ENCODE results near the gene IPMK. TPM values are rescaled to one million over a fixed set of nuclear protein-coding genes. Genes with fewer than 3 reads are reported as not detected.

IPMK gene
- total RNA-seq, 1 experiment from 2014 or later = 11.1 TPM

DNA sequence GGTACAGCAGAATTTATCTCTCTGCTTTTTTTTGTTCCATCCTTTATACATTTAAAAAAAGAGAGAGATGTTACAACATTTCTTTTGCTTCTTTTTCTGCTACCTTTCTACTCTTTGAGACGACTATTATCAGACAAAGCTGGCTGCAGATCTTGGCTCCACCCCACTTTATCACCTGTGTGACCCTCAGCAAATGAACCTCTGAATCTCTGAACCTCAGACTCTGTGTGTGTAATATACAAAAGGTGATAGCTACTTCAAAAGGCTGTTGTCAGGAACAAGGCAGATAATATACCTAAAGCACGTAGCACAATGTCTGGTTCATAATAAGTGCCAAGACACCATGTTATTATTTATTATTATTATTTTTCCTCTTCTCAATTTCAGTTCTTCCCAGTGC is 34.6 kb upstream of the IPMK start:
- Histone ChIP-seq H3K4me1 (replicated peaks; ENCODE audit: insufficient read depth) (peaks cover 6% of the 10 kb centered on the region; the same call in 1 of the 2 replicates), H3K27me3 (ENCODE audit: insufficient read depth, low read depth) (no peaks in the 10 kb centered on the region), H3K4me3 (no peak overlapping the region), H3K79me2 (ENCODE audit: low read depth) (no peaks in the 10 kb centered on the region), H3K4me2 (no peak overlapping the region), H3F3A (ENCODE audit: insufficient read depth, low read depth) (no peaks in the 10 kb centered on the region; the same call in 1 of the 2 replicates), H3K9me2 (ENCODE audit: insufficient read depth) (no peaks in the 10 kb centered on the region), H2AFZ (no peak overlapping the region), H3K36me3 (ENCODE audit: low read depth) (no peaks in the 10 kb centered on the region), H3K27ac (no peak overlapping the region), H4K20me1 (ENCODE audit: insufficient read depth) (no peaks in the 10 kb centered on the region; the same call in 1 of the 2 replicates), H3K9me3 (ENCODE audit: insufficient read depth, low read depth) (no peaks in the 10 kb centered on the region)
- TF ChIP-seq, protein P1, sequence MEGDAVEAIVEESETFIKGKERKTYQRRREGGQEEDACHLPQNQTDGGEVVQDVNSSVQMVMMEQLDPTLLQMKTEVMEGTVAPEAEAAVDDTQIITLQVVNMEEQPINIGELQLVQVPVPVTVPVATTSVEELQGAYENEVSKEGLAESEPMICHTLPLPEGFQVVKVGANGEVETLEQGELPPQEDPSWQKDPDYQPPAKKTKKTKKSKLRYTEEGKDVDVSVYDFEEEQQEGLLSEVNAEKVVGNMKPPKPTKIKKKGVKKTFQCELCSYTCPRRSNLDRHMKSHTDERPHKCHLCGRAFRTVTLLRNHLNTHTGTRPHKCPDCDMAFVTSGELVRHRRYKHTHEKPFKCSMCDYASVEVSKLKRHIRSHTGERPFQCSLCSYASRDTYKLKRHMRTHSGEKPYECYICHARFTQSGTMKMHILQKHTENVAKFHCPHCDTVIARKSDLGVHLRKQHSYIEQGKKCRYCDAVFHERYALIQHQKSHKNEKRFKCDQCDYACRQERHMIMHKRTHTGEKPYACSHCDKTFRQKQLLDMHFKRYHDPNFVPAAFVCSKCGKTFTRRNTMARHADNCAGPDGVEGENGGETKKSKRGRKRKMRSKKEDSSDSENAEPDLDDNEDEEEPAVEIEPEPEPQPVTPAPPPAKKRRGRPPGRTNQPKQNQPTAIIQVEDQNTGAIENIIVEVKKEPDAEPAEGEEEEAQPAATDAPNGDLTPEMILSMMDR (conservative IDR thresholded peaks at IDR 0.05) = no peak
- TF ChIP-seq EZH2 (IDR thresholded peaks at IDR 0.05; ENCODE audit: low read depth) = no peak
- no TSS peak for BruUV-seq (replicated peaks)
- CTCF ChIA-PET = no interaction called here
- intact Hi-C loops (cut with micrococcal nuclease; ENCODE audit: unreplicated experiment) = no loop called here
- no peak for DNase-seq
- POLR2A ChIA-PET (ENCODE audit: unreplicated experiment) = no interaction called here

DNA sequence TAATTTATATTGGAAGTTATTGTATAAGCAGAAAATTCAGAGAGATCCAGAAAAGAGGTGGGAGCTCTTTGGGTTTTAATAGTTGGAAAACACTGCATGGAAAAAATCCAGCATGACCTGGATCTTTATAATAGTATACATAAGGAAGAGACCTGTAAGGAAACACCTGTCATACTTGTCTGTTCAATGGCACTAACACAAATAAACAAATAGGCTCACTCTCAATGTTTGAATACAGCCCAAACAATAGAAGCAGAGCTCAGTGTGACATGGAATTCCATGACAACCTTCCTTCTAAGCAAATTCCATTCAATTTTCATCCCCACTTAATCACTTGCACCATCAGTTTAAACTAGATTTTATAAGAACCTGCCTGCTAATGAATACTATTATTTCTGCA is 33.0 kb upstream of the IPMK start:
- Histone ChIP-seq H4K20me1 (ENCODE audit: insufficient read depth) (no peaks in the 10 kb centered on the region; the same call in 1 of the 2 replicates), H3K27me3 (ENCODE audit: insufficient read depth, low read depth) (no peaks in the 10 kb centered on the region), H3K36me3 (ENCODE audit: low read depth) (no peaks in the 10 kb centered on the region), H3K9me3 (ENCODE audit: insufficient read depth, low read depth) (no peaks in the 10 kb centered on the region), H3K4me1 (replicated peaks; ENCODE audit: insufficient read depth) (peaks cover 5% of the 10 kb centered on the region; the same call in 1 of the 2 replicates), H3K4me3 (no peak overlapping the region), H3K9me2 (ENCODE audit: insufficient read depth) (no peaks in the 10 kb centered on the region), H3K79me2 (ENCODE audit: low read depth) (no peaks in the 10 kb centered on the region), H3F3A (ENCODE audit: insufficient read depth, low read depth) (no peaks in the 10 kb centered on the region; the same call in 1 of the 2 replicates), H3K4me2 (no peak overlapping the region), H3K27ac (no peak overlapping the region), H2AFZ (no peak overlapping the region)
- intact Hi-C loops (cut with micrococcal nuclease; ENCODE audit: unreplicated experiment) = no loop called here
- TF ChIP-seq, protein P1 (conservative IDR thresholded peaks at IDR 0.05) = no peak
- TF ChIP-seq EZH2 (IDR thresholded peaks at IDR 0.05; ENCODE audit: low read depth) = no peak
- POLR2A ChIA-PET (ENCODE audit: unreplicated experiment) = interaction anchor here (1.0 kb wide), 1 partner anchor 64 kb away, joined by 6 read pairs; no protein-coding TSS in a partner anchor
- no TSS peak for BruUV-seq (replicated peaks)
- no peak for DNase-seq
- CTCF ChIA-PET = interaction anchor here (0.5 to 0.6 kb wide), 2 partner anchors 60 to 123 kb away, joined by 3 read pairs; no protein-coding TSS in a partner anchor

GRCh38 chr10:58299580-58299979 is 31.9 kb upstream of the IPMK start:
- H3K9me3 ChIP-seq (ENCODE audit: insufficient read depth, low read depth) = no peaks in the 10 kb centered on the region
- H3K27me3 ChIP-seq (ENCODE audit: insufficient read depth, low read depth) = no peaks in the 10 kb centered on the region
- POLR2A ChIA-PET (ENCODE audit: unreplicated experiment) = interaction anchor here (0.7 kb wide), 1 partner anchor 306 kb away, joined by 3 read pairs; no protein-coding TSS in a partner anchor
- no peaks in the 10 kb centered on the region; the same call in 1 of the 2 replicates for H3F3A ChIP-seq (ENCODE audit: insufficient read depth, low read depth)
- H3K79me2 ChIP-seq (ENCODE audit: low read depth) = no peaks in the 10 kb centered on the region
- H3K36me3 ChIP-seq (ENCODE audit: low read depth) = no peaks in the 10 kb centered on the region
- intact Hi-C loops (cut with micrococcal nuclease; ENCODE audit: unreplicated experiment) = loop anchor here (1.0 to 10.0 kb wide), 4 partner anchors 86 to 965 kb away; partner anchors contain the start of gene TFAM
- no peak overlapping the region for H3K4me3 ChIP-seq
- CTCF ChIA-PET = interaction anchor here (0.6 kb wide), 2 partner anchors 145 to 781 kb away, joined by 3 to 4 read pairs; no protein-coding TSS in a partner anchor
- H3K4me1 ChIP-seq (replicated peaks; ENCODE audit: insufficient read depth) = no peaks in the 10 kb centered on the region
- H2AFZ ChIP-seq = no peak overlapping the region
- no TSS peak for BruUV-seq (replicated peaks)
- H3K27ac ChIP-seq = no peak overlapping the region
- TF ChIP-seq, protein P1 (conservative IDR thresholded peaks at IDR 0.05) = peak; percentile 98
- TF ChIP-seq EZH2 (IDR thresholded peaks at IDR 0.05; ENCODE audit: low read depth) = no peak
- no peak overlapping the region for H3K4me2 ChIP-seq
- no peaks in the 10 kb centered on the region; the same call in 1 of the 2 replicates for H4K20me1 ChIP-seq (ENCODE audit: insufficient read depth)
- H3K9me2 ChIP-seq (ENCODE audit: insufficient read depth) = no peaks in the 10 kb centered on the region
- peak; percentile 48 to 54 for DNase-seq
